GM12878 (cell line): ENCODE data around the gene SGMS1. TPM values are rescaled to one million over a fixed set of nuclear protein-coding genes. Genes with fewer than 3 reads are reported as not detected.

Experiments
- ATAC-seq: fragments of 200-7000 bp; cut with Tn5 transposase; 3 replicates; pipeline ENCODE4 v1.9.1; 2020; ENCODE audit warnings: mild to moderate bottlenecking, moderate library complexity
- BruUV-seq: library from RNA; stranded (reverse); fragments of 400-500 nt; replicated peaks from 2 replicates; lab custom pipeline; 2021; lab: Mats Ljungman, UMichigan
- CTCF ChIA-PET: fragments of 300-600 bp; sonication (Branson Sonifier 250); formaldehyde crosslinking; extraction: SDS; loops from one replicate; lab custom pipeline; 2021; ENCODE audit warnings: inconsistent platforms; lab: Yijun Ruan, JAX
- POLR2A ChIA-PET: fragments of 350-600 bp; formaldehyde crosslinking; extraction: SDS; loops from one replicate; lab custom pipeline; 2021; ENCODE audit warnings: inconsistent platforms; lab: Charles Lee
- RAD21 ChIA-PET: fragments of 300-600 bp; sonication (Branson Sonifier 250); formaldehyde crosslinking; loops from one replicate; lab custom pipeline; 2023; ENCODE audit warnings: antibody characterized with exemption; ENCODE audit not compliant: unreplicated experiment; lab: Charles Lee
- SMC1A ChIA-PET: fragments of 300-600 bp; sonication (Branson Sonifier 250); formaldehyde crosslinking; loops from one replicate; lab custom pipeline; 2023; ENCODE audit not compliant: unreplicated experiment, uncharacterized antibody; lab: Charles Lee
- DNase-seq: peaks from one replicate; pipeline ENCODE4 v3.0.0-alpha.2; 2011; ENCODE audit warnings: low read depth, low spot score
- FAIRE-seq: peaks from 3 replicates; lab custom pipeline; 2011; peaks lifted over from hg19 to GRCh38; lab: Jason Lieb, UNC
- H2AFZ ChIP-seq: 2 replicates; pipeline ENCODE4 v1.6.0; 2011; ENCODE audit warnings: low read depth, low read length, control low read depth; ENCODE audit not compliant: control insufficient read depth
- H3K27ac ChIP-seq: 2 replicates; pipeline ENCODE4 v1.5.1; 2011; ENCODE audit warnings: control low read depth; ENCODE audit not compliant: control insufficient read depth, insufficient read depth
- H3K27me3 ChIP-seq, 2 experiments: replicated peaks in 1 of 2; 2 replicates each; pipeline versions ENCODE4 v1.6.0 to v1.6.1; 2011; ENCODE audit warnings: low read length in 1 of 2; ENCODE audit not compliant: control insufficient read depth in 2 of 2, insufficient read depth in 2 of 2
- H3K36me3 ChIP-seq, 2 experiments: 2 replicates each; pipeline ENCODE4 v1.5.1; 2011; ENCODE audit warnings: low read length in 1 of 2; ENCODE audit not compliant: control insufficient read depth in 2 of 2, insufficient read depth in 2 of 2
- H3K4me1 ChIP-seq: 2 replicates; pipeline ENCODE4 v1.6.1; 2011; ENCODE audit warnings: mild to moderate bottlenecking, low read length, moderate library complexity, mixed read lengths; ENCODE audit not compliant: control insufficient read depth, insufficient read depth
- H3K4me2 ChIP-seq: 2 replicates; pipeline ENCODE4 v1.6.0; 2011; ENCODE audit warnings: control low read depth; ENCODE audit not compliant: control insufficient read depth, insufficient read depth
- H3K4me3 ChIP-seq: fragments of 200-600 bp; sonication (generic); 2 replicates; pipeline ENCODE4 v1.5.1; 2016
- H3K79me2 ChIP-seq: 2 replicates; pipeline ENCODE4 v1.6.0; 2011; ENCODE audit warnings: low read length; ENCODE audit not compliant: control insufficient read depth, insufficient read depth
- H3K9ac ChIP-seq: 2 replicates; pipeline ENCODE4 v1.8.0; 2011; ENCODE audit warnings: low read length, control low read depth, mixed read lengths; ENCODE audit not compliant: control insufficient read depth, insufficient read depth
- H3K9me3 ChIP-seq: replicated peaks from 3 replicates; pipeline ENCODE4 v1.5.1; 2011; ENCODE audit warnings: mild to moderate bottlenecking, low read length; ENCODE audit not compliant: control insufficient read depth, insufficient read depth
- H4K20me1 ChIP-seq: 2 replicates; pipeline ENCODE4 v1.6.0; 2011; ENCODE audit not compliant: control insufficient read depth, insufficient read depth
- CEBPB ChIP-seq, 2 experiments: fragments of 150-350 bp in 1 of 2; IDR thresholded peaks; 2 replicates each; pipeline ENCODE4 v1.6.1; 2012 to 2014; ENCODE audit warnings: low read depth in 2 of 2, low read length in 2 of 2, borderline replicate concordance in 1 of 2, inconsistent platforms in 1 of 2
- FOS ChIP-seq: IDR thresholded peaks from 3 replicates; pipeline ENCODE4 v1.6.1; 2011; ENCODE audit warnings: borderline replicate concordance; ENCODE audit not compliant: insufficient read length; ENCODE audit errors: extremely low read depth
- IKZF1 ChIP-seq: fragments of 450-650 bp; conservative IDR thresholded peaks from 2 replicates; pipeline ENCODE4 v1.6.1; 2017; ENCODE audit warnings: antibody characterized with exemption, mild to moderate bottlenecking
- JUNB ChIP-seq: IDR thresholded peaks from 2 replicates; pipeline ENCODE4 v1.6.1; 2016; ENCODE audit warnings: antibody characterized with exemption, mild to moderate bottlenecking
- JUND ChIP-seq: IDR thresholded peaks from 2 replicates; pipeline ENCODE4 v1.6.1; 2012; ENCODE audit warnings: low read depth, mild to moderate bottlenecking, low read length, improper control_type of control experiment, moderate library complexity
- RB1 ChIP-seq: fragments of 450-650 bp; formaldehyde crosslinking; IDR thresholded peaks from 2 replicates; pipeline ENCODE4 v1.6.1; 2017; ENCODE audit warnings: mild to moderate bottlenecking, borderline replicate concordance
- ZNF274 ChIP-seq: IDR thresholded peaks from one replicate; pipeline ENCODE4 v1.8.0; 2011; ENCODE audit not compliant: insufficient read length, insufficient read depth
- WGBS: methylation state at CpG from one replicate; pipeline ENCODE4 v1.1.6; 2016; ENCODE audit warnings: low lambda C conversion rate; ENCODE audit not compliant: insufficient replicate concordance, insufficient coverage; ENCODE audit errors: missing lambda C conversion rate; 5-methylcytosine and 5-hydroxymethylcytosine counted together
- in situ Hi-C: fragments of 300-500 bp; cut with MboI; formaldehyde crosslinking; loops from 9 replicates; pipeline ENCODE4 v1.14.3; 2018; ENCODE audit warnings: mixed read lengths
- intact Hi-C: fragments of 100-400 bp; cut with micrococcal nuclease; formaldehyde crosslinking; loops from one replicate; pipeline ENCODE4 v1.14.2; 2022; ENCODE audit not compliant: unreplicated experiment
- polyA plus RNA-seq, 11 experiments: library from polyadenylated mRNA; depleted of rRNA in 4 of 11; unstranded in 6 of 11; stranded (reverse) in 5 of 11; fragments of >200 nt; fragmentation: Nextera tagmentation in 4 of 11; fragmentation: Illumina TruSeq in 1 of 11; extraction: Ambion mirVana in 4 of 11; extraction: Trizol in 1 of 11; gene quantifications; 1 replicate in 1 of 11; 2 replicates in 10 of 11; pipeline versions ENCODE4 v1.2.1 to v1.2.3, GENCODE V29; 2011 to 2016; ENCODE audit warnings: inconsistent platforms in 2 of 11, missing spikeins in 2 of 11, low read depth in 1 of 11
- total RNA-seq, 4 experiments: library from RNA; depleted of rRNA in 3 of 4; stranded (reverse); fragments of >200 nt in 3 of 4; fragmentation: Illumina TruSeq in 1 of 4; extraction: Trizol in 1 of 4; gene quantifications; 2 replicates each; pipeline versions ENCODE4 v1.2.1 to v1.2.3, GENCODE V29; 2013 to 2021
- TF ChIP-seq, protein P1 (sequence below): fragments of 450-650 bp; IDR thresholded peaks from 2 replicates; pipeline ENCODE4 v1.6.1; 2017; ENCODE audit warnings: antibody characterized with exemption, mild to moderate bottlenecking, moderate library complexity
- TF ChIP-seq, protein P2 (sequence below): fragments of 450-650 bp; formaldehyde crosslinking; IDR thresholded peaks from 2 replicates; pipeline ENCODE4 v1.4.0; 2020; ENCODE audit warnings: mild to moderate bottlenecking, moderate library complexity
- TF ChIP-seq, protein P3 (sequence below): fragments of 450-650 bp; conservative IDR thresholded peaks from 2 replicates; pipeline ENCODE4 v1.6.1; 2017; ENCODE audit warnings: mild to moderate bottlenecking, moderate library complexity

Gene SGMS1
- total and polyA plus RNA-seq, 10 of the 15 experiments (the other 5 are each of a cell fraction or from before 2014, with no cell fraction given) = 1.4 to 14.5 (median 4.9) TPM

- TF ChIP-seq, protein P1, sequence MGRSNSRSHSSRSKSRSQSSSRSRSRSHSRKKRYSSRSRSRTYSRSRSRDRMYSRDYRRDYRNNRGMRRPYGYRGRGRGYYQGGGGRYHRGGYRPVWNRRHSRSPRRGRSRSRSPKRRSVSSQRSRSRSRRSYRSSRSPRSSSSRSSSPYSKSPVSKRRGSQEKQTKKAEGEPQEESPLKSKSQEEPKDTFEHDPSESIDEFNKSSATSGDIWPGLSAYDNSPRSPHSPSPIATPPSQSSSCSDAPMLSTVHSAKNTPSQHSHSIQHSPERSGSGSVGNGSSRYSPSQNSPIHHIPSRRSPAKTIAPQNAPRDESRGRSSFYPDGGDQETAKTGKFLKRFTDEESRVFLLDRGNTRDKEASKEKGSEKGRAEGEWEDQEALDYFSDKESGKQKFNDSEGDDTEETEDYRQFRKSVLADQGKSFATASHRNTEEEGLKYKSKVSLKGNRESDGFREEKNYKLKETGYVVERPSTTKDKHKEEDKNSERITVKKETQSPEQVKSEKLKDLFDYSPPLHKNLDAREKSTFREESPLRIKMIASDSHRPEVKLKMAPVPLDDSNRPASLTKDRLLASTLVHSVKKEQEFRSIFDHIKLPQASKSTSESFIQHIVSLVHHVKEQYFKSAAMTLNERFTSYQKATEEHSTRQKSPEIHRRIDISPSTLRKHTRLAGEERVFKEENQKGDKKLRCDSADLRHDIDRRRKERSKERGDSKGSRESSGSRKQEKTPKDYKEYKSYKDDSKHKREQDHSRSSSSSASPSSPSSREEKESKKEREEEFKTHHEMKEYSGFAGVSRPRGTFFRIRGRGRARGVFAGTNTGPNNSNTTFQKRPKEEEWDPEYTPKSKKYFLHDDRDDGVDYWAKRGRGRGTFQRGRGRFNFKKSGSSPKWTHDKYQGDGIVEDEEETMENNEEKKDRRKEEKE = no peak
Observed at GRCh38 chr10:50577681-50578350, 45.9 kb downstream of the SGMS1 start (continued).

GRCh38 chr10:50577010-50577409, 46.7 kb downstream of the SGMS1 start:
- no peak for ATAC-seq
- H4K20me1 ChIP-seq = no peaks in the 10 kb centered on the region; the same call in 1 of the 2 replicates
- WGBS = 50% methylated on average over 2 of the region's 2 CpGs
- no peaks in the 10 kb centered on the region for H3K27me3 ChIP-seq
- ChIA-PET POLR2A (interaction anchor here (2.7 kb wide), 1 partner anchor 45 kb away, joined by 6 read pairs; no protein-coding TSS in a partner anchor), RAD21 (interaction anchor here (0.8 to 3.2 kb wide), 5 partner anchors 20 to 217 kb away, joined by 4 to 14 read pairs (median 5); no protein-coding TSS in a partner anchor), CTCF (interaction anchor here (0.8 to 1.6 kb wide), 7 partner anchors 9 to 160 kb away, joined by 3 to 7 read pairs (median 3); no protein-coding TSS in a partner anchor), SMC1A (interaction anchor here (1.0 to 3.4 kb wide), 18 partner anchors 9 to 171 kb away, joined by 3 to 19 read pairs (median 4); no protein-coding TSS in a partner anchor)
- H3K4me3 ChIP-seq = no peak overlapping the region
- intact Hi-C loops (no loop called here), in situ Hi-C loops (no loop called here)
- no peaks in the 10 kb centered on the region for H3K79me2 ChIP-seq
- H3K9me3 ChIP-seq = no peaks in the 10 kb centered on the region
- no peaks in the 10 kb centered on the region for H3K4me1 ChIP-seq
- no peak overlapping the region for H3K4me2 ChIP-seq
- no peak for DNase-seq
- no TSS peak for BruUV-seq
- H3K9ac ChIP-seq = no peak overlapping the region
- H3K36me3 ChIP-seq = no peaks in the 10 kb centered on the region
- H3K27ac ChIP-seq = no peak overlapping the region
- no peak for FAIRE-seq
- H2AFZ ChIP-seq = no peak overlapping the region
- TF ChIP-seq, protein P2, sequence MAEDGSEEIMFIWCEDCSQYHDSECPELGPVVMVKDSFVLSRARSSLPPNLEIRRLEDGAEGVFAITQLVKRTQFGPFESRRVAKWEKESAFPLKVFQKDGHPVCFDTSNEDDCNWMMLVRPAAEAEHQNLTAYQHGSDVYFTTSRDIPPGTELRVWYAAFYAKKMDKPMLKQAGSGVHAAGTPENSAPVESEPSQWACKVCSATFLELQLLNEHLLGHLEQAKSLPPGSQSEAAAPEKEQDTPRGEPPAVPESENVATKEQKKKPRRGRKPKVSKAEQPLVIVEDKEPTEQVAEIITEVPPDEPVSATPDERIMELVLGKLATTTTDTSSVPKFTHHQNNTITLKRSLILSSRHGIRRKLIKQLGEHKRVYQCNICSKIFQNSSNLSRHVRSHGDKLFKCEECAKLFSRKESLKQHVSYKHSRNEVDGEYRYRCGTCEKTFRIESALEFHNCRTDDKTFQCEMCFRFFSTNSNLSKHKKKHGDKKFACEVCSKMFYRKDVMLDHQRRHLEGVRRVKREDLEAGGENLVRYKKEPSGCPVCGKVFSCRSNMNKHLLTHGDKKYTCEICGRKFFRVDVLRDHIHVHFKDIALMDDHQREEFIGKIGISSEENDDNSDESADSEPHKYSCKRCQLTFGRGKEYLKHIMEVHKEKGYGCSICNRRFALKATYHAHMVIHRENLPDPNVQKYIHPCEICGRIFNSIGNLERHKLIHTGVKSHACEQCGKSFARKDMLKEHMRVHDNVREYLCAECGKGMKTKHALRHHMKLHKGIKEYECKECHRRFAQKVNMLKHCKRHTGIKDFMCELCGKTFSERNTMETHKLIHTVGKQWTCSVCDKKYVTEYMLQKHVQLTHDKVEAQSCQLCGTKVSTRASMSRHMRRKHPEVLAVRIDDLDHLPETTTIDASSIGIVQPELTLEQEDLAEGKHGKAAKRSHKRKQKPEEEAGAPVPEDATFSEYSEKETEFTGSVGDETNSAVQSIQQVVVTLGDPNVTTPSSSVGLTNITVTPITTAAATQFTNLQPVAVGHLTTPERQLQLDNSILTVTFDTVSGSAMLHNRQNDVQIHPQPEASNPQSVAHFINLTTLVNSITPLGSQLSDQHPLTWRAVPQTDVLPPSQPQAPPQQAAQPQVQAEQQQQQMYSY (CRISPR knock-in tag) = no peak
- no peak for TF ChIP-seq FOS
- no peak for TF ChIP-seq ZNF274
- no peak for TF ChIP-seq CEBPB (IDR thresholded peaks at IDR 0.05; ENCODE audit: borderline replicate concordance in 1 of 2, low read depth in 2 of 2, low read length in 2 of 2)
- no peak for TF ChIP-seq RB1
- TF ChIP-seq IKZF1 = no peak
- TF ChIP-seq, protein P3, sequence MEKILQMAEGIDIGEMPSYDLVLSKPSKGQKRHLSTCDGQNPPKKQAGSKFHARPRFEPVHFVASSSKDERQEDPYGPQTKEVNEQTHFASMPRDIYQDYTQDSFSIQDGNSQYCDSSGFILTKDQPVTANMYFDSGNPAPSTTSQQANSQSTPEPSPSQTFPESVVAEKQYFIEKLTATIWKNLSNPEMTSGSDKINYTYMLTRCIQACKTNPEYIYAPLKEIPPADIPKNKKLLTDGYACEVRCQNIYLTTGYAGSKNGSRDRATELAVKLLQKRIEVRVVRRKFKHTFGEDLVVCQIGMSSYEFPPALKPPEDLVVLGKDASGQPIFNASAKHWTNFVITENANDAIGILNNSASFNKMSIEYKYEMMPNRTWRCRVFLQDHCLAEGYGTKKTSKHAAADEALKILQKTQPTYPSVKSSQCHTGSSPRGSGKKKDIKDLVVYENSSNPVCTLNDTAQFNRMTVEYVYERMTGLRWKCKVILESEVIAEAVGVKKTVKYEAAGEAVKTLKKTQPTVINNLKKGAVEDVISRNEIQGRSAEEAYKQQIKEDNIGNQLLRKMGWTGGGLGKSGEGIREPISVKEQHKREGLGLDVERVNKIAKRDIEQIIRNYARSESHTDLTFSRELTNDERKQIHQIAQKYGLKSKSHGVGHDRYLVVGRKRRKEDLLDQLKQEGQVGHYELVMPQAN = no peak
- TF ChIP-seq JUND = no peak
- TF ChIP-seq JUNB = no peak
